HepG2 (cell line): ENCODE measurements around the gene FAM156B. TPM values are rescaled to one million over a fixed set of nuclear protein-coding genes. Genes with fewer than 3 reads are reported as not detected.

Source experiments
- ASH2L ChIP-seq: fragments of 300-600, 200-600 bp; sonication (generic); IDR thresholded peaks from 2 replicates; pipeline ENCODE4 v1.7.0; 2017; ENCODE audit warnings: low read depth, mild to moderate bottlenecking, moderate library complexity, mixed read lengths, low read length; ENCODE audit not compliant: insufficient read length
- ATF3 ChIP-seq: sonication (generic); formaldehyde crosslinking; IDR thresholded peaks from 2 replicates; pipeline ENCODE4 v1.4.0; 2020; ENCODE audit warnings: missing genetic modification reagents
- ATF6 ChIP-seq: sonication (generic); formaldehyde crosslinking; conservative IDR thresholded peaks from 2 replicates; pipeline ENCODE4 v1.4.0; 2020; ENCODE audit warnings: missing genetic modification reagents
- CEBPZ ChIP-seq: IDR thresholded peaks from 2 replicates; pipeline ENCODE4 v1.6.1; 2012; ENCODE audit warnings: low read length, improper control_type of control experiment
- DBP ChIP-seq: sonication (generic); formaldehyde crosslinking; IDR thresholded peaks from 2 replicates; pipeline ENCODE4 v1.4.0; 2020; ENCODE audit warnings: missing genetic modification reagents; ENCODE audit errors: not compliant biosample characterization
- ELF1 ChIP-seq: sonication (generic); formaldehyde crosslinking; IDR thresholded peaks from 2 replicates; pipeline ENCODE4 v1.4.0; 2020; ENCODE audit warnings: missing genetic modification reagents
- LBX2 ChIP-seq: sonication (generic); formaldehyde crosslinking; IDR thresholded peaks from 2 replicates; pipeline ENCODE4 v1.5.0; 2020; ENCODE audit warnings: missing genetic modification reagents, mild to moderate bottlenecking, borderline replicate concordance
- MEIS1 ChIP-seq: sonication (generic); formaldehyde crosslinking; IDR thresholded peaks from 2 replicates; pipeline ENCODE4 v1.9.0; 2021; ENCODE audit warnings: mild to moderate bottlenecking, missing genetic modification reagents, moderate library complexity, borderline replicate concordance
- NR2F2 ChIP-seq: IDR thresholded peaks from 2 replicates; pipeline ENCODE4 v1.6.1; 2012; ENCODE audit warnings: low read depth, inconsistent platforms, borderline replicate concordance
- SMAD1 ChIP-seq: sonication (generic); formaldehyde crosslinking; IDR thresholded peaks from 2 replicates; pipeline ENCODE4 v1.4.0; 2020; ENCODE audit warnings: missing genetic modification reagents, low read depth, mild to moderate bottlenecking, borderline replicate concordance
- SP140L ChIP-seq: sonication (generic); formaldehyde crosslinking; IDR thresholded peaks from 2 replicates; pipeline ENCODE4 v1.4.0; 2020; ENCODE audit warnings: missing genetic modification reagents, borderline replicate concordance
- SRSF4 ChIP-seq: fragments of 200-400 bp; formaldehyde crosslinking; IDR thresholded peaks from one replicate; pipeline ENCODE4 v1.6.1; 2018; ENCODE audit warnings: mild to moderate bottlenecking, low read depth, low read length, moderate library complexity; ENCODE audit not compliant: poor library complexity, severe bottlenecking
- XBP1 ChIP-seq: sonication (generic); formaldehyde crosslinking; IDR thresholded peaks from 2 replicates; pipeline ENCODE4 v1.5.0; 2020; ENCODE audit warnings: missing genetic modification reagents
- ZBTB1 ChIP-seq: sonication (generic); formaldehyde crosslinking; IDR thresholded peaks from 2 replicates; pipeline ENCODE4 v1.4.0; 2020; ENCODE audit warnings: missing genetic modification reagents, borderline replicate concordance
- ZC3H4 ChIP-seq: sonication (generic); formaldehyde crosslinking; IDR thresholded peaks from 2 replicates; pipeline ENCODE4 v1.4.0; 2020; ENCODE audit warnings: missing genetic modification reagents, borderline replicate concordance
- ZFP62 ChIP-seq: sonication (generic); formaldehyde crosslinking; IDR thresholded peaks from 2 replicates; pipeline ENCODE4 v1.4.0; 2020; ENCODE audit warnings: missing genetic modification reagents
- ZNF180 ChIP-seq: sonication (generic); formaldehyde crosslinking; IDR thresholded peaks from 2 replicates; pipeline ENCODE4 v1.4.0; 2020; ENCODE audit warnings: low read depth, missing genetic modification reagents, borderline replicate concordance
- ZNF350 ChIP-seq: sonication (generic); formaldehyde crosslinking; IDR thresholded peaks from 2 replicates; pipeline ENCODE4 v1.4.0; 2020; ENCODE audit warnings: mild to moderate bottlenecking, low read depth, missing genetic modification reagents, borderline replicate concordance
- ZNF567 ChIP-seq: sonication (generic); formaldehyde crosslinking; IDR thresholded peaks from 2 replicates; pipeline ENCODE4 v1.8.1; 2023; ENCODE audit warnings: mild to moderate bottlenecking, missing genetic modification reagents, borderline replicate concordance
- ZNF83 ChIP-seq: sonication (generic); formaldehyde crosslinking; IDR thresholded peaks from 2 replicates; pipeline ENCODE4 v1.4.0; 2020; ENCODE audit warnings: missing genetic modification reagents, mild to moderate bottlenecking, borderline replicate concordance
- polyA plus RNA-seq, 8 experiments: library from polyadenylated mRNA; depleted of rRNA in 3 of 8; stranded (reverse) in 7 of 8; unstranded in 1 of 8; fragments of >200 nt; fragmentation: Illumina TruSeq in 4 of 8; extraction: Trizol in 4 of 8; gene quantifications; 2 replicates each; pipeline versions ENCODE4 v1.2.1 to v1.2.3, GENCODE V29; 2011 to 2016; ENCODE audit warnings: low read depth in 4 of 8, missing spikeins in 1 of 8, mixed read lengths in 1 of 8; ENCODE audit not compliant: insufficient read depth in 1 of 8
- total RNA-seq, 5 experiments: library from RNA; depleted of rRNA; stranded (reverse); fragments of >200 nt; fragmentation: Illumina TruSeq; extraction: Trizol; gene quantifications; 2 replicates each; pipeline ENCODE4 v1.2.3, GENCODE V29; 2016; ENCODE audit warnings: low read depth in 1 of 5

FAM156B gene
- total and polyA plus RNA-seq, 2 of the 13 experiments (the other 11 are each of a cell fraction or from before 2014, with no cell fraction given) = 7.8 to 82.1 TPM

GRCh38 chrX:52934704-52935469 lies 37.8 kb downstream of the FAM156B start (continued):
- TF ChIP-seq CEBPZ (no peak), ZBTB1 (no peak), ELF1 (CRISPR knock-in tag) (peak; percentile 66; the same call in 1 of the 2 replicates), ATF3 (no peak), XBP1 (CRISPR knock-in tag) (no peak), LBX2 (CRISPR knock-in tag) (no peak), ATF6 (no peak), SMAD1 (CRISPR knock-in tag) (no peak), SRSF4 (no peak), ASH2L (no peak), MEIS1 (CRISPR knock-in tag) (no peak), NR2F2 (no peak), ZNF350 (CRISPR knock-in tag) (no peak), SP140L (no peak), ZNF180 (no peak), ZNF83 (CRISPR knock-in tag) (no peak), ZNF567 (CRISPR knock-in tag) (no peak), ZC3H4 (CRISPR knock-in tag) (no peak), DBP (CRISPR knock-in tag) (no peak), ZFP62 (CRISPR knock-in tag) (no peak)
